Type B pancreatic cell (in vitro differentiated cells): ENCODE data around the gene LSP1. TPM values are rescaled to one million over a fixed set of nuclear protein-coding genes. Genes with fewer than 3 reads are reported as not detected.
"Not testable (repeated sequence)": the region's sequence is repeated elsewhere in the genome, so short reads cannot be mapped to it uniquely, and the experiment has no call there.

Experiments
- DNase-seq: peaks from one replicate; pipeline ENCODE4 v3.0.0; 2021; ENCODE audit warnings: mixed read lengths; ENCODE audit not compliant: unreplicated experiment; ENCODE audit errors: extremely low spot score
- H3K27ac Mint-ChIP-seq: 2 replicates; pipeline ENCODE4 v1.8.0; 2021; ENCODE audit warnings: mild to moderate bottlenecking, mixed read lengths
- H3K27me3 Mint-ChIP-seq: 2 replicates; pipeline ENCODE4 v1.8.0; 2021; ENCODE audit warnings: mixed read lengths
- H3K36me3 Mint-ChIP-seq: 2 replicates; pipeline ENCODE4 v1.8.0; 2021; ENCODE audit warnings: mixed read lengths
- H3K4me1 Mint-ChIP-seq: one replicate; pipeline ENCODE4 v1.8.0; 2021; ENCODE audit warnings: mixed read lengths; ENCODE audit not compliant: unreplicated experiment
- H3K4me3 Mint-ChIP-seq: 2 replicates; pipeline ENCODE4 v1.8.0; 2021; ENCODE audit warnings: mild to moderate bottlenecking, mixed read lengths
- H3K9me3 Mint-ChIP-seq: 2 replicates; pipeline ENCODE4 v1.8.0; 2021; ENCODE audit warnings: mixed read lengths
- total RNA-seq: library from RNA; stranded (reverse); gene quantifications from 2 replicates; pipeline ENCODE4 v1.2.1, GENCODE V29; 2021; ENCODE audit warnings: low replicate concordance
- TF ChIP-seq, protein P1 (sequence below): fragments of 200-600 bp; sonication (generic); conservative IDR thresholded peaks from 2 replicates; pipeline ENCODE4 v1.5.0; 2021; ENCODE audit warnings: antibody characterized with exemption, mild to moderate bottlenecking

LSP1 gene
- total RNA-seq, 1 donor from 2014 or later = 0.53 TPM

DNA sequence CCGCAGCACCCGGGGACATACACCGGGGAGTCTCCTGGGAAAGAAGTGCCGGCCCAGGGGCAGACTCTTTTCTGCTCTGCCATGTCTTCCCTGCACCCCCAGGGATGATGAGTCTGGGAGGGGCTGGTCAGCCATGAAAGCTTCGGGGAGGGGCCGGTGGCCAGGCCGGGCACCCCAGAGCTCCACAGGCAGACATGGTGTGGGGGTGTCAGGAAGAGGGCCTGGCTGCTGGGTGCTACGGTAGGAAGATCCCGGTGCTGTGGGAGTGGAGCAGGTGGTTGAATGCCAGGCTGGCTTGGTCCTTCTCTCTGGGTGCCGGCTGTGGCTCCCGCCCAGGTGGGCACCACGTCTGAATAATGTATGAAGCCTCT is 17.4 kb downstream of the LSP1 start:
- no peak for DNase-seq
- Mint-ChIP-seq H3K36me3 (no peaks in the 10 kb centered on the region), H3K27ac (no peak overlapping the region), H3K9me3 (no peaks in the 10 kb centered on the region), H3K27me3 (peaks cover 3% of the 10 kb centered on the region), H3K4me3 (no peak overlapping the region), H3K4me1 (peaks cover 3% of the 10 kb centered on the region)
- TF ChIP-seq, protein P1, sequence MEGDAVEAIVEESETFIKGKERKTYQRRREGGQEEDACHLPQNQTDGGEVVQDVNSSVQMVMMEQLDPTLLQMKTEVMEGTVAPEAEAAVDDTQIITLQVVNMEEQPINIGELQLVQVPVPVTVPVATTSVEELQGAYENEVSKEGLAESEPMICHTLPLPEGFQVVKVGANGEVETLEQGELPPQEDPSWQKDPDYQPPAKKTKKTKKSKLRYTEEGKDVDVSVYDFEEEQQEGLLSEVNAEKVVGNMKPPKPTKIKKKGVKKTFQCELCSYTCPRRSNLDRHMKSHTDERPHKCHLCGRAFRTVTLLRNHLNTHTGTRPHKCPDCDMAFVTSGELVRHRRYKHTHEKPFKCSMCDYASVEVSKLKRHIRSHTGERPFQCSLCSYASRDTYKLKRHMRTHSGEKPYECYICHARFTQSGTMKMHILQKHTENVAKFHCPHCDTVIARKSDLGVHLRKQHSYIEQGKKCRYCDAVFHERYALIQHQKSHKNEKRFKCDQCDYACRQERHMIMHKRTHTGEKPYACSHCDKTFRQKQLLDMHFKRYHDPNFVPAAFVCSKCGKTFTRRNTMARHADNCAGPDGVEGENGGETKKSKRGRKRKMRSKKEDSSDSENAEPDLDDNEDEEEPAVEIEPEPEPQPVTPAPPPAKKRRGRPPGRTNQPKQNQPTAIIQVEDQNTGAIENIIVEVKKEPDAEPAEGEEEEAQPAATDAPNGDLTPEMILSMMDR = no peak

DNA sequence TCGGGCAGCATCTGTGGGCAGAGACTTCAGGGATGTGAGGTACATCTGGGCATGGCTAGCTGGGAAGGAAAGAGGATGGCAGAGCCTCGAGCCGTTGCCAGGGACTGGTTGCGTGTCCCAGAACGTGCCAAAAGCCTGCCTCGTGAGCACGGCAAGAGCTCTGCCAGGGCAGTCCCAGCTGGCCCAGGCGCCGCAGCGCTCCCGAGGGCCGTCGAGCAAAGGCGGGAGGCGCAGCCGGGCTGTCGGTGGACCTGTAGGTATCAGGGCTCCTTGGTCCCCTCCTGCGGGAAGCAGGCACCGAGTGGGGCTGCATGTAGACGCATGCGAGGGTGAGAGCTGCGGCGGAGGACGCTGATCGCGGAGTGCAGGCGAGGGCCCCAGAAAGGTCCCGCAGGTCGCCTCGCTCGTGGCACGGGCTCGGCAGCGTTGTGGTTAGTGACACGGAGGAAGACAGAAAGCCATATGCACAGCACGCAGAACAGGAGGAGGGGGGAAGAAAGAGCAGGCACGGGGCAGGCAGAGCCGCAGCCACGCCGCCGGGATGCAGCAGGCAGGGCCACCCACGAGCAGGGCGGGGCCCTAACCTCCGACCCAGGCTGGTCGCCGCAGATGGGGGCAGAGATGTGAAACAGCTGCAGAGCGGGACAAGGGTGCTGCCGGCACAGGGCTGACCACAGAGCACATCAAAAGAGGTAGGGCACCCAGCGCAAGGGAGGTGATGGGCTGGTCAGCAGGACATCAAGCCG is 18.0 kb downstream of the LSP1 start:
- peak overlapping the region; percentile 39 for H3K27ac Mint-ChIP-seq
- no peak overlapping the region for H3K4me3 Mint-ChIP-seq
- no peaks in the 10 kb centered on the region for H3K36me3 Mint-ChIP-seq
- no peaks in the 10 kb centered on the region for H3K9me3 Mint-ChIP-seq
- DNase-seq = no peak
- peaks cover 3% of the 10 kb centered on the region for H3K27me3 Mint-ChIP-seq
- peaks cover 3% of the 10 kb centered on the region for H3K4me1 Mint-ChIP-seq
- TF ChIP-seq, protein P1 = no peak

DNA sequence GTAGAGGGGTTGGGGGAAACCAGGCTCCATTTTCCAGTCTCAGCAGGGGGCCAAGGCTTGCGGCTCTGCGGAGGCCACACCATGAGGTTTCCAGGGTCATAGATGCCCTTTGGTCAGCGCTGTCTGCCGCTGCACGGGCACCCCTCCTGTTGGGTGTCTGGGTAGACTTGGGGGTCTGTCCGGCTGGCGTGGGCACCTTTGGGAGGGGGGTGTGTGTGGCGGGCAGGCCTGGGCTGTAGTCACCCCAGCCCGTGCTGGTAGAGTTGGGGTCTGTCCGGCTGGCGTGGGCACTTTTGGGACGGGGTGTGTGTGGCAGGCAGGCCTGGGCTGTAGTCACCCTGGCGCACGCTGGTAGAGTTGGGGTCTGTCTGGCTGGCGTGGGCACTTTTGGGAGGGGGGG is 18.6 kb downstream of the LSP1 start:
- TF ChIP-seq, protein P1 = no peak
- peaks cover 3% of the 10 kb centered on the region for H3K27me3 Mint-ChIP-seq
- no peak overlapping the region for H3K27ac Mint-ChIP-seq
- H3K9me3 Mint-ChIP-seq = no peaks in the 10 kb centered on the region
- peaks cover 3% of the 10 kb centered on the region for H3K4me1 Mint-ChIP-seq
- no peak for DNase-seq
- H3K4me3 Mint-ChIP-seq = no peak overlapping the region
- H3K36me3 Mint-ChIP-seq = no peaks in the 10 kb centered on the region

DNA sequence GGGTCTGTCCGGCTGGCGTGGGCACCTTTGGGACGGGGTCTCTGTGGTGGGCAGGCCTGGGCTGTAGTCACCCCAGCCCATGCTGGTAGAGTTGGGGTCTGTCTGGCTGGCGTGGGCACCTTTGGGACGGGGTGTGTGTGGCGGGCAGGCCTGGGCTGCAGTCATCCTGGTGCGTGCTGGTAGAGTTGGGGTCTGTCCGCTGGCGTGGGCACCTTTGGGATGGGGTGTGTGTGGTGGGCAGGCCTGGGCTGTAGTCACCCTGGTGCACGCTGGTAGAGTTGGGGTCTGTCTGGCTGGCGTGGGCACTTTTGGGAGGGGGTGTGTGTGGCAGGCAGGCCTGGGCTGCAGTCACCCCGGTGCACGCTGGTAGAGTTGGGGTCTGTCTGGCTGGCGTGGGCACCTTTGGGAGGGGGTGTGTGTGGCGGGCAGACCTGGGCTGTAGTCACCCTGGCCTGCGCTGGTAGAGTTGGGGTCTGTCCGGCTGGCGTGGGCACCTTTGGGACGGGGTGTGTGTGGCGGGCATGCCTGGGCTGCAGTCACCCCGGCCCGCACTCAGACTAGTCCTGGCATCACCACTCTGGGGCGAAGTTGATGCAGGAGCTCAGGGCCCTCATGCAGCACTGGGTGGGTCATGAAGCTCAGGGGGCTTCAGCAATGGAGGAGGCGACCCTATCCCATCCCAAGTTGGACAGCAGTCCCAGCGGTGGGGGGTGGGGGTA is 19.5 kb downstream of the LSP1 start:
- TF ChIP-seq, protein P1 = no peak
- no peak for DNase-seq
- peaks cover 3% of the 10 kb centered on the region for H3K4me1 Mint-ChIP-seq
- no peak overlapping the region for H3K27ac Mint-ChIP-seq
- no peaks in the 10 kb centered on the region for H3K9me3 Mint-ChIP-seq
- no peaks in the 10 kb centered on the region for H3K36me3 Mint-ChIP-seq
- no peak overlapping the region for H3K4me3 Mint-ChIP-seq
- H3K27me3 Mint-ChIP-seq = peaks cover 3% of the 10 kb centered on the region

DNA sequence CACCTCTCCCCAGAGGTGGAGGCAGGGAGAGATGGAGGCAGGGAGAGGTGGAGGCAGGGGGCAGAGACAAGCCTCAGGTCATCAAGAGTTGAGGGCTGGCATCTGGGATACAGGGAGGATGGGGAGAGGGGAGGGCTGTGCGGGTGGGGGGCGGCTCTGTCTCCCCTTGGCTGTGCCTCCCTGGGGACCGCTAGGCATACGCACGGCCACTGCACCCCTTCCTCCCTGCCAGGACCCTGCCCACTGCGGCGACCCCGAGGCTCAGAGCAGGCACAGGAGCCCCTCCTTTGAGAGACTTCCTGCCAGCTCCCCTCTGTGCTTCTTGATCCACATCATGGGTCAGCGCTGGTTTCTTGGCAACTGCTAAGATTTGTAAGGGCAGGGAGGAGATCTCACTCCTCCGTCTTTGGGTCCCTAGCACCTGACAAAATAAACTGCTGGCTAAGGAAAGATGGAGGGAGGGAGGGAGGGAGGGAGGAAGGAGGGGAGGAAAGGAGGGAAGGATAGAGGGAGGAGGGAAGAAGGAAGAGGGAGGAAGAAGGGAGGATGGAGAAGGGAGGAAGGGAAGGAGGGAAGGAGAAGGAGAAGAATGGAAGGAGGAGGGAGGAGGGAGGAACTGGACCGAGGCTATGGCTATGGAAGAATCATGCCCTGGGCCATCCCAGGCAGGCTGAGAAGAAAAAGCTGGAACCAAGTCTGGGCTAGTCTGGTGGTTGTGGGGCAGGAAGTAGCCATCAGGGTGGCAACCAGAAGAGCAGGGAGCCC is 20.3 kb downstream of the LSP1 start:
- Mint-ChIP-seq H3K27me3 (peaks cover 3% of the 10 kb centered on the region), H3K36me3 (no peaks in the 10 kb centered on the region), H3K4me1 (peaks cover 3% of the 10 kb centered on the region), H3K27ac (no peak overlapping the region), H3K4me3 (no peak overlapping the region), H3K9me3 (no peaks in the 10 kb centered on the region)
- TF ChIP-seq, protein P1 = no peak
- no peak for DNase-seq

DNA sequence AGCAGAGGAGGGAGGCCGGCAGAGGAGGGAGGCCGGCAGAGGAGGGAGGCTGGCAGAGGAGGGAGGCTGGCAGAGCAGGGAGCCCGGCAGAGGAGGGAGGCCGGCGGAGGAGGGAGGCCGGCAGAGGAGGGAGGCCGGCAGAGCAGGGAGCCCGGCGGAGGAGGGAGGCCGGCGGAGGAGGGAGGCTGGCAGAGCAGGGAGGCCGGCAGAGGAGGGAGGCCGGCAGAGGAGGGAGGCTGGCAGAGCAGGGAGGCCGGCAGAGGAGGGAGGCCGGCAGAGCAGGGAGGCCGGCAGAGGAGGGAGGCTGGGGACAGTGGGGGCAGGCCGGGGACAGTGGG is 20.9 kb downstream of the LSP1 start:
- H3K27me3 Mint-ChIP-seq, H3K27ac Mint-ChIP-seq, H3K4me3 Mint-ChIP-seq, DNase-seq, H3K9me3 Mint-ChIP-seq, H3K4me1 Mint-ChIP-seq, H3K36me3 Mint-ChIP-seq: not testable (repeated sequence)

DNA sequence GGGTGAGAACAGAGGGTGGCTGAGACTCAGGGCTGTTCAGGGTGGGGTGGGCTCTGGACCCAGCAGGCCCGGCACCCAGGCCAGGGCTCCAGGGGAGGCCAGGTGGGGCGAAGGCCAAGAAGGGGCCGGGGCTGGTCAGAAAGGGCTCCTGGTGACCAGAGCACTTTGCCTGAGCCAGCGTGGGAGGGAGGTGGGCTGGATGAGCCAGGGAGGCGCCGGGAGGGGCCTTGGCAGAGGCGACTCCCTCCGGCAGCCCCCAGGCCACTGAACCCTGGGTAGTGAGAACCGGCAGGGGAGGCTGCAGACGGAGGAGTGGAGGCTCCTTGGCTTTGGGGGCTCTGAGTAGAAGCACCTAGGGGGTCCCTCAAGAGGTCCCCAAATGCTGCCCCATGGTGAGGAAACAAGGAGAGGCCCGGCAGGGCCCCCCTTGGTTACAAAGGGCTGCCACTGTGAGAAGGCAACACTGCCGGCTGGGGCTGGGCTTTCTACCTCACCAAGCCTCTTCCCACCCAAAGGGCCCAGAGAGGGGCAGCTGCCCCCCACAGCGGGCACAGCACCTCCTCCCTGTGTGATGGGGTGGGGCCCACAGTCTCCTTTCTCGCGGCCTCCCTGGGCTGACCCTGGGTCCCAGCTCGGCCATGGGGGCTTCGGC is 21.7 kb downstream of the LSP1 start:
- H3K4me1 Mint-ChIP-seq, H3K9me3 Mint-ChIP-seq, H3K4me3 Mint-ChIP-seq, H3K27ac Mint-ChIP-seq, DNase-seq, H3K27me3 Mint-ChIP-seq, H3K36me3 Mint-ChIP-seq: not testable (repeated sequence)
